GM12891 (cell line): ENCODE data around the gene ZNF681.
"Not testable (repeated sequence)": the region's sequence is repeated elsewhere in the genome, so short reads cannot be mapped to it uniquely, and the experiment has no call there.

Source experiments
- DNase-seq: peaks from one replicate; pipeline ENCODE4 v3.0.0; 2011; ENCODE audit warnings: low spot score; ENCODE audit not compliant: insufficient read length
- FAIRE-seq: peaks from 2 replicates; lab custom pipeline; 2011; peaks lifted over from hg19 to GRCh38; lab: Jason Lieb, UNC
- PAX5 ChIP-seq: IDR thresholded peaks from 2 replicates; pipeline ENCODE4 v1.6.1; 2011; ENCODE audit warnings: low read length, moderate library complexity, mild to moderate bottlenecking; ENCODE audit not compliant: insufficient read depth, severe bottlenecking
- POLR2A ChIP-seq: IDR thresholded peaks from 2 replicates; pipeline ENCODE4 v1.6.1; 2011; ENCODE audit warnings: low read depth, low read length, control low read depth
- POLR2AphosphoS5 ChIP-seq: IDR thresholded peaks from 2 replicates; pipeline ENCODE4 v1.6.1; 2011; ENCODE audit warnings: low read depth, low read length, control low read depth
- POU2F2 ChIP-seq: IDR thresholded peaks from 2 replicates; pipeline ENCODE4 v1.6.1; 2011; ENCODE audit warnings: low read depth, mild to moderate bottlenecking, control low read depth, low read length, moderate library complexity
- SPI1 ChIP-seq: IDR thresholded peaks from 2 replicates; pipeline ENCODE4 v1.6.1; 2011; ENCODE audit warnings: low read depth, low read length, control low read depth
- TAF1 ChIP-seq: IDR thresholded peaks from 2 replicates; pipeline ENCODE4 v1.6.1; 2011; ENCODE audit warnings: low read depth, low read length, control low read depth

Gene ZNF681

DNA sequence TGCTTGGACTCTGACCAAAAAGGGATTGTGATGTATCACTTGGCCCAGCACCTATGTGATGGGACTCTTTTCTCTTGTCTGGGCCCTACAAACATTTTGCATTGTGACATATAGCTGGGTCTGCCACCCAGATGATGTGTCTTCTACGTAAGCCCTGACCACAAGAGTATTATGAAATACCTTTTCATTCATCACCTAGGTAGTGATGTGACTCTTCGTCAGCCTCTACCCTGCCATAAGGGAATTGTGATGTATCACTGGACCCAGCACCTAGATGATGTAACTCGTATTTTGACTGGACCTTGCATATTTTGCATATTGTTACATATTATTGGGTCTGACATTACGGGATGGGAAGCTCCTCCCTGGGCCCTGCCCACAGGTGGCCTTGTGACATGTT lies 29.7 kb upstream of the ZNF681 start:
- no peak for FAIRE-seq

DNA sequence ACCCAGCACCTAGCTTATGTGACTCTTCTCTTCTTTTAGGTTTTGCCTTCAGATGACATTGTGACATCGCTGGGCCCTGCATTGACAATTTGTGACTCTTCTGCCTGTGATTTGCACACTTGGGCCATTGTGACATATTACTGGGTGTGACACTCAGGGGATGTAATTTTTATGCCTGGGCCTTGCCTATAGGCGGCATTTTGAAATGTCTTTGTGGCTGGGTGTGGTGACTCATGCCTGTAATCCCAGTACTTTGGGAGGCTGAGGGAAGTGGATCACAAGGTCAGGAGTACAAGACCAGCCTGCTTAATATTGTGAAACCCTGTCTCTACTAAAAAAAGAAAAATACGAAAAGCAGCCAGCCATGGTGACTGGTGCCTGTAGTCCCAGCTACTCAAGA lies 28.4 kb upstream of the ZNF681 start:
- DNase-seq (no peak), FAIRE-seq (no peak)
- no peak for TF ChIP-seq POLR2AphosphoS5
- no peak for TF ChIP-seq POU2F2
- no peak for TF ChIP-seq PAX5

More for the DNA sequence above, 29.7 kb upstream of the ZNF681 start:
- no peak for TF ChIP-seq PAX5
- TF ChIP-seq POLR2A: no peak
- no peak for TF ChIP-seq TAF1
- TF ChIP-seq POU2F2: no peak
- TF ChIP-seq POLR2AphosphoS5: no peak
- no peak for TF ChIP-seq SPI1
- DNase-seq: no peak

DNA sequence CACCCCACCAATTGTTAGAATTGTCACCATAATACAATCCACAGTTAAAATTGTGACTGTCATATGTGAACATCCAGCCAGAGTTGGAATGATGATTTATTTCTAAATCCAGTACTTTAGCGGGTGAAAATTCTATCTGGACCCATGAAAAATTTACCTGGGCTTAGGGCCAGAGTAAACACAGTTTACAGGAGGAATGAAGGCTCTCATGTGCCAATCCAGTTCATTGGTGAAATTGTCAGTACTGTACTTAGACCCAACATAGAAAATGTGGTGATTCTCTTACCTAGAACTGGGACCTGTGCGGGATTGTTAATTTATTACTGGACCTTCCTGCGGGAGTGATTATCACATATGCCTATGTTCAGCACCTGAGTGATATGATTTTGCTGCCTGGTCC lies 27.3 kb upstream of the ZNF681 start:
- FAIRE-seq: no peak
- DNase-seq: no peak
- TF ChIP-seq TAF1: no peak
- TF ChIP-seq POU2F2: no peak
- TF ChIP-seq POLR2AphosphoS5: no peak
- no peak for TF ChIP-seq SPI1
- no peak for TF ChIP-seq POLR2A
- no peak for TF ChIP-seq PAX5

DNA sequence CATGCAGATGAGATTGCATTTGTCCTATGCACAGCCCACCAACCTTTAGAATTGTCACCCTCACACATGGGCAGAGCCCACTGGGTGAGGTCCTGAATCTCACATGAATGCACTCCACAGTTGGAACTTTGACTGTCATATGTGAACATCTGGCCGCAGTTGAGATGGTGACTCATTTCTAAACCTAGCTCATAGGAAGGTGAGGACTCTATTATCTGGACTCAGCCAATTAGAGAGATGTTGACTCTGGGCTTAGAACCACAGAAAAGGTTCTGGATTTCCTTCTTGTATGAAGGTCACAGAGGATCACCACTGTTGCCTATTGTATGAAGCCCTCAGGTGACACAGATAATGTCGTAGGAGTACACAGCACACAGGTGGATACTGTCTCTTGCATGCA lies 25.6 kb upstream of the ZNF681 start:
- FAIRE-seq: no peak
- no peak for DNase-seq
- TF ChIP-seq SPI1 (no peak), POLR2A (no peak)

GRCh38 chr19:23783636-23784035 lies 24.9 kb upstream of the ZNF681 start:
- TF ChIP-seq TAF1: no peak
- TF ChIP-seq SPI1: no peak
- no peak for TF ChIP-seq POU2F2
- no peak for TF ChIP-seq POLR2AphosphoS5
- TF ChIP-seq POLR2A: no peak
- no peak for TF ChIP-seq PAX5
- no peak for FAIRE-seq
- DNase-seq: no peak

- FAIRE-seq (no peak), DNase-seq (no peak)
- TF ChIP-seq POLR2AphosphoS5 (no peak), SPI1 (no peak), TAF1 (no peak), POU2F2 (no peak), PAX5 (no peak), POLR2A (no peak)
Observed at GRCh38 chr19:23779645-23780044, 21.0 kb upstream of the ZNF681 start.

- FAIRE-seq (no peak), DNase-seq (no peak)
- TF ChIP-seq SPI1 (no peak), PAX5 (no peak), POLR2A (no peak), POU2F2 (no peak), POLR2AphosphoS5 (no peak), TAF1 (no peak)
Observed at GRCh38 chr19:23778566-23778965, 19.9 kb upstream of the ZNF681 start.

- FAIRE-seq, DNase-seq: not testable (repeated sequence)
Observed at GRCh38 chr19:23778036-23778435, 19.3 kb upstream of the ZNF681 start.

- TF ChIP-seq POU2F2: no peak
- TF ChIP-seq PAX5: no peak
- TF ChIP-seq TAF1: no peak
- no peak for TF ChIP-seq POLR2A
- TF ChIP-seq SPI1: no peak
- no peak for TF ChIP-seq POLR2AphosphoS5
- FAIRE-seq (no peak), DNase-seq (no peak)
Observed at GRCh38 chr19:23777216-23777615, 18.5 kb upstream of the ZNF681 start.

DNA sequence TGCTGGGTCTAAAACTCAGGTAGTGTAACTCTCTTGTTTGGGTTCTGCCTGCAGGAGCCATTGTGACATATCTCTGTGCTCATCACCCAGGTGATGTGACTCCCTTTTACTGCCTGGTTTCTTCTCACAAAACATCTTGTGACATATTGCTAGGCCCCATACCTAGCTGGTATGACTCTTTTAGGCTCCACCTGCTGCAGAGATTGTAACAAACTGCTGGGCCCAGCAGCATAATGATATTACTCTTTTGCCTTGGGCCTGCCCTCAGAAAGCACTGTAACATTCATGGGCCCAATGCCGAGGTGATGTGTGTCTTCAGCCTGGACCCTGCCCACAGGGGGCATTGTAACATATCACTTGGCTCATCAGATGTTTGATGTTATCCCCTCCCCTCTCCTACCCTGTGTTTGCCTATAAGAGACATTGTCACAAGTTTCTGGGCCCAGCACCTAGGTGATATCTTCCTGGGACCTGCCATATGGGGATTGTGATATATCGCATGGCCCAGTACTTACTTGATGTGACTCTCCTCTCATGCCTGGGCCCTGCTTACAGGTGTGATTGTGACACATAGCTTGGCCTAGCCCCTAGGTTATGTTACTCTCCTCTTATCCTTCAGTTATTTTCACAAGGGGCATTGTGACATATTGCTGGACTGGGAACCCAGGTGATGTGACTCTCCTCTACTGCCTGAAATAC lies 18.0 kb upstream of the ZNF681 start:
- FAIRE-seq (no peak), DNase-seq (no peak)
- TF ChIP-seq POLR2AphosphoS5 (no peak), SPI1 (no peak), PAX5 (no peak), POU2F2 (no peak), POLR2A (no peak), TAF1 (no peak)
